IMR-90 (cell line): ENCODE results near the gene GADD45A. TPM values are rescaled to one million over a fixed set of nuclear protein-coding genes. Genes with fewer than 3 reads are reported as not detected.

Source experiments
- ATAC-seq: fragments of 200-7000 bp; cut with Tn5 transposase; 2 replicates; pipeline ENCODE4 v1.9.1; 2020; ENCODE audit warnings: low read depth, mild to moderate bottlenecking, moderate library complexity
- BruUV-seq: library from RNA; stranded (reverse); fragments of 400-500 nt; replicated peaks from 2 replicates; lab custom pipeline; 2021; lab: Mats Ljungman, UMichigan
- CTCF ChIA-PET: fragments of 300-600 bp; formaldehyde crosslinking; extraction: SDS; loops from one replicate; lab custom pipeline; 2021; ENCODE audit warnings: antibody characterized with exemption; lab: Yijun Ruan, JAX
- POLR2A ChIA-PET: fragments of 300-600 bp; sonication (Branson Sonifier 250); formaldehyde crosslinking; loops from one replicate; lab custom pipeline; 2022; ENCODE audit warnings: antibody characterized with exemption; ENCODE audit not compliant: unreplicated experiment; lab: Charles Lee
- DNase-seq: peaks from one replicate; pipeline ENCODE4 v3.0.0; 2013
- H2AFZ ChIP-seq: replicated peaks from 2 replicates; pipeline ENCODE3; 2013; ENCODE audit warnings: low read length, mild to moderate bottlenecking; ENCODE audit not compliant: poor library complexity
- H2AK5ac ChIP-seq: 2 replicates; pipeline ENCODE4 v1.6.1; 2013; ENCODE audit warnings: low read depth, low read length, inconsistent platforms
- H2AK9ac ChIP-seq: replicated peaks from 2 replicates; pipeline ENCODE3; 2013; ENCODE audit warnings: mild to moderate bottlenecking, low read depth, low read length, moderate library complexity; ENCODE audit not compliant: poor library complexity
- H2BK120ac ChIP-seq: 2 replicates; pipeline ENCODE4 v1.6.1; 2013; ENCODE audit warnings: low read depth, low read length, inconsistent platforms
- H2BK15ac ChIP-seq: 3 replicates; pipeline ENCODE4 v1.6.1; 2013; ENCODE audit warnings: low read depth, low read length, inconsistent platforms
- H2BK20ac ChIP-seq: 2 replicates; pipeline ENCODE4 v1.6.1; 2013; ENCODE audit warnings: low read depth, mild to moderate bottlenecking, inconsistent platforms, low read length, moderate library complexity
- H2BK5ac ChIP-seq: 2 replicates; pipeline ENCODE4 v1.6.1; 2013; ENCODE audit warnings: mild to moderate bottlenecking, low read depth, low read length, inconsistent platforms; ENCODE audit not compliant: poor library complexity, severe bottlenecking
- H3K14ac ChIP-seq: replicated peaks from 2 replicates; pipeline ENCODE4 v1.6.1; 2013; ENCODE audit warnings: low read depth, low read length, inconsistent platforms
- H3K18ac ChIP-seq: 2 replicates; pipeline ENCODE4 v1.6.1; 2013; ENCODE audit warnings: low read depth, low read length, control low read depth
- H3K23ac ChIP-seq: 2 replicates; pipeline ENCODE4 v1.6.1; 2013; ENCODE audit warnings: low read depth, low read length, inconsistent platforms
- H3K27ac ChIP-seq: 2 replicates; pipeline ENCODE4 v1.5.1; 2013; ENCODE audit warnings: mild to moderate bottlenecking, control low read depth, low read length; ENCODE audit not compliant: insufficient read depth
- H3K27me3 ChIP-seq: 2 replicates; pipeline ENCODE4 v1.6.1; 2013; ENCODE audit warnings: low read length; ENCODE audit not compliant: control insufficient read depth, insufficient read depth
- H3K36me3 ChIP-seq: 2 replicates; pipeline ENCODE4 v1.6.1; 2013; ENCODE audit warnings: low read length, mixed read lengths; ENCODE audit not compliant: control insufficient read depth, insufficient read depth
- H3K4ac ChIP-seq: 2 replicates; pipeline ENCODE4 v1.6.1; 2013; ENCODE audit warnings: low read depth, low read length, inconsistent platforms
- H3K4me1 ChIP-seq: 2 replicates; pipeline ENCODE4 v1.6.1; 2013; ENCODE audit warnings: low read length, mixed read lengths; ENCODE audit not compliant: control insufficient read depth, insufficient read depth
- H3K4me2 ChIP-seq: 2 replicates; pipeline ENCODE4 v1.6.1; 2013; ENCODE audit warnings: low read depth, mild to moderate bottlenecking, control low read depth, low read length, moderate library complexity
- H3K4me3 ChIP-seq: 2 replicates; pipeline ENCODE4 v1.5.1; 2013; ENCODE audit warnings: low read depth, mild to moderate bottlenecking, control low read depth, low read length, moderate library complexity; ENCODE audit not compliant: insufficient read depth
- H3K56ac ChIP-seq: 2 replicates; pipeline ENCODE4 v1.6.1; 2013; ENCODE audit warnings: low read length, inconsistent platforms; ENCODE audit not compliant: insufficient read depth; ENCODE audit errors: extremely low read depth
- H3K79me1 ChIP-seq, 2 experiments: 2 replicates each; pipeline ENCODE4 v1.6.1; 2013; ENCODE audit warnings: low read length in 2 of 2, inconsistent platforms in 1 of 2, low read depth in 1 of 2
- H3K9ac ChIP-seq: 2 replicates; pipeline ENCODE4 v1.6.1; 2013; ENCODE audit warnings: low read depth, low read length, control low read depth
- H3K9me1 ChIP-seq: 2 replicates; pipeline ENCODE4 v1.6.1; 2013; ENCODE audit warnings: low read length, inconsistent platforms; ENCODE audit not compliant: insufficient read depth
- H3K9me3 ChIP-seq: 2 replicates; pipeline ENCODE4 v1.6.1; 2013; ENCODE audit warnings: low read length; ENCODE audit not compliant: control insufficient read depth, insufficient read depth
- H4K20me1 ChIP-seq: 2 replicates; pipeline ENCODE4 v1.6.1; 2013; ENCODE audit warnings: low read length, inconsistent platforms; ENCODE audit not compliant: insufficient read depth
- H4K5ac ChIP-seq: 2 replicates; pipeline ENCODE4 v1.6.1; 2013; ENCODE audit warnings: mild to moderate bottlenecking, low read depth, low read length, control low read depth
- H4K8ac ChIP-seq, 2 experiments: 2 replicates each; pipeline ENCODE4 v1.6.1; 2013; ENCODE audit warnings: low read depth in 2 of 2, low read length in 2 of 2, control low read depth in 1 of 2, inconsistent platforms in 1 of 2
- H4K91ac ChIP-seq: 2 replicates; pipeline ENCODE4 v1.6.1; 2013; ENCODE audit warnings: low read depth, low read length, inconsistent platforms; ENCODE audit not compliant: insufficient read depth
- CEBPB ChIP-seq: IDR thresholded peaks from 2 replicates; pipeline ENCODE4 v1.6.1; 2012; ENCODE audit warnings: low read depth, low read length, improper control_type of control experiment
- ELK1 ChIP-seq: fragments of 150-350 bp; IDR thresholded peaks from 2 replicates; pipeline ENCODE4 v1.6.1; 2016; ENCODE audit warnings: low read depth, mild to moderate bottlenecking, low read length, moderate library complexity, borderline replicate concordance
- RCOR1 ChIP-seq: IDR thresholded peaks from 2 replicates; pipeline ENCODE4 v1.6.1; 2012; ENCODE audit warnings: mild to moderate bottlenecking, low read length, improper control_type of control experiment; ENCODE audit not compliant: insufficient replicate concordance
- WGBS, 2 experiments: methylation state at CpG; one replicate each; pipeline versions ENCODE4 v1.1.5 to v1.1.7; 2013; ENCODE audit warnings: missing lambda C conversion rate in 2 of 2; ENCODE audit not compliant: insufficient read length in 1 of 2; ENCODE audit errors: extremely low coverage in 2 of 2; 5-methylcytosine and 5-hydroxymethylcytosine counted together
- dilution Hi-C: fragments of 300-500 bp; cut with HindIII; formaldehyde crosslinking; loops from one replicate; pipeline ENCODE4 v1.14.3; 2018; ENCODE audit warnings: low sequenced_read_pairs; ENCODE audit not compliant: unreplicated experiment
- in situ Hi-C: fragments of 300-500 bp; cut with MboI; formaldehyde crosslinking; loops from 3 replicates; pipeline ENCODE4 v1.14.3; 2019; ENCODE audit warnings: low sequenced_read_pairs, inconsistent platforms, mixed read lengths
- intact Hi-C: fragments of 100-400 bp; cut with micrococcal nuclease; formaldehyde crosslinking; loops from 2 replicates; pipeline ENCODE4 v1.10.0; 2022
- polyA plus RNA-seq, 3 experiments: library from polyadenylated mRNA; depleted of rRNA; stranded (reverse); fragments of >200 nt; gene quantifications; 2 replicates each; pipeline ENCODE4 v1.2.3, GENCODE V29; 2012; ENCODE audit warnings: low replicate concordance in 1 of 3
- total RNA-seq: library from RNA; depleted of rRNA; stranded (reverse); fragments of >200 nt; gene quantifications from 2 replicates; pipeline ENCODE4 v1.2.3, GENCODE V29; 2012

The GADD45A gene
- total and polyA plus RNA-seq, 2 of the 4 experiments (the other 2 are of a cell fraction), result 10.9 to 114 TPM

- Histone ChIP-seq H3K14ac (no peak overlapping the region), H4K20me1 (peaks cover 15% of the 10 kb centered on the region), H4K8ac (no peak overlapping the region), H3K27me3 (no peaks in the 10 kb centered on the region), H3K4me1 (peaks cover 5% of the 10 kb centered on the region), H4K91ac (no peak overlapping the region), H4K5ac (no peak overlapping the region), H3K9me3 (no peaks in the 10 kb centered on the region), H2BK5ac (no peak overlapping the region), H3K23ac (no peak overlapping the region), H3K9me1 (peaks cover 4% of the 10 kb centered on the region), H3K18ac (no peak overlapping the region), H2BK15ac (no peak overlapping the region), H3K4ac (no peak overlapping the region), H2AK5ac (no peak overlapping the region), H3K36me3 (peaks cover 12% of the 10 kb centered on the region), H3K4me2 (no peak overlapping the region), H3K4me3 (no peak overlapping the region), H3K79me1 (peaks cover 10 to 20% of the 10 kb centered on the region in 2 experiments), H2BK120ac (no peak overlapping the region), H3K9ac (no peak overlapping the region), H3K56ac (no peak overlapping the region), H2BK20ac (no peak overlapping the region), H3K27ac (no peak overlapping the region), H2AFZ (no peak overlapping the region), H2AK9ac (no peak overlapping the region)
- no peak for ATAC-seq
- TF ChIP-seq CEBPB, result no peak
- TF ChIP-seq RCOR1, result no peak
- TF ChIP-seq ELK1, result no peak
- no CpG with 5 or more reads among the region's 2 CpGs for WGBS, 2 experiments
- DNase-seq, result no peak
- POLR2A ChIA-PET, result interaction anchor here (1.1 kb wide), 1 partner anchor 9 kb away, joined by 14 read pairs; no protein-coding TSS in a partner anchor
- intact Hi-C loops (no loop called here), dilution Hi-C loops (no loop called here), in situ Hi-C loops (loop anchor here (5.0 to 25.0 kb wide), 2 partner anchors 67 to 128 kb away; no protein-coding TSS in a partner anchor)
- CTCF ChIA-PET, result interaction anchor here (1.2 to 2.1 kb wide), 2 partner anchors 12 to 155 kb away, joined by 3 to 7 read pairs; no protein-coding TSS in a partner anchor
- no TSS peak for BruUV-seq
These were observed 5.4 kb downstream of the GADD45A start for GRCh38 chr1:67690411-67690810.
